K562 (cell line): ENCODE data around the gene CEP43. TPM values are rescaled to one million over a fixed set of nuclear protein-coding genes. Genes with fewer than 3 reads are reported as not detected.

Experiments
- ATF7 ChIP-seq: fragments of 450-650 bp; IDR thresholded peaks from 2 replicates; pipeline ENCODE4 v1.7.1; 2014; ENCODE audit warnings: mild to moderate bottlenecking, moderate library complexity
- BMI1 ChIP-seq: fragments of 150-350 bp; IDR thresholded peaks from 2 replicates; pipeline ENCODE4 v1.6.1; 2014; ENCODE audit warnings: low read length
- BRD4 ChIP-seq: fragments of 200-600 bp; sonication (generic); IDR thresholded peaks from 2 replicates; pipeline ENCODE4 v1.6.1; 2017; ENCODE audit warnings: inconsistent platforms
- CBFA2T2 ChIP-seq: fragments of 450-650 bp; conservative IDR thresholded peaks from 2 replicates; pipeline ENCODE4 v1.6.1; 2017; ENCODE audit warnings: mild to moderate bottlenecking
- CCNT2 ChIP-seq: IDR thresholded peaks from 2 replicates; pipeline ENCODE4 v1.6.1; 2011; ENCODE audit warnings: borderline replicate concordance, low read depth, mild to moderate bottlenecking, moderate library complexity, mixed read lengths, low read length; ENCODE audit not compliant: insufficient read length; ENCODE audit errors: extremely low read depth
- DNMT1 ChIP-seq: fragments of 450-650 bp; IDR thresholded peaks from 2 replicates; pipeline ENCODE4 v1.6.1; 2016; ENCODE audit warnings: antibody characterized with exemption, mild to moderate bottlenecking
- ESRRA ChIP-seq: fragments of 450-650 bp; IDR thresholded peaks from 2 replicates; pipeline ENCODE4 v1.6.1; 2014; ENCODE audit warnings: low read depth, mild to moderate bottlenecking, moderate library complexity, borderline replicate concordance
- HNRNPK ChIP-seq: fragments of 200-400 bp; formaldehyde crosslinking; IDR thresholded peaks from one replicate; pipeline ENCODE4 v1.6.1; 2018; ENCODE audit warnings: mild to moderate bottlenecking, low read depth, low read length; ENCODE audit not compliant: poor library complexity, severe bottlenecking
- HNRNPUL1 ChIP-seq: fragments of 200-400 bp; formaldehyde crosslinking; IDR thresholded peaks from 2 replicates; pipeline ENCODE4 v1.6.1; 2017; ENCODE audit warnings: low read length
- MAFG ChIP-seq: fragments of 450-650 bp; conservative IDR thresholded peaks from 2 replicates; pipeline ENCODE4 v1.6.1; 2016; ENCODE audit warnings: missing genetic modification characterization, missing compliant biosample characterization
- MEIS2 ChIP-seq: fragments of 450-650 bp; IDR thresholded peaks from 2 replicates; pipeline ENCODE4 v1.6.1; 2014; ENCODE audit warnings: mild to moderate bottlenecking; ENCODE audit not compliant: partially characterized antibody
- NRF1 ChIP-seq, 2 experiments: fragments of 450-650 bp; IDR thresholded peaks in 1 of 2; conservative IDR thresholded peaks in 1 of 2; 2 replicates each; pipeline ENCODE4 v1.6.1; 2014; ENCODE audit warnings: mild to moderate bottlenecking in 2 of 2
- PPARD ChIP-seq: fragments of 250-450 bp; sonication (Bioruptor Pico); IDR thresholded peaks from 2 replicates; pipeline ENCODE4 v1.8.0; 2022; ENCODE audit warnings: inconsistent platforms, mild to moderate bottlenecking, moderate library complexity
- PTTG1 ChIP-seq: fragments of 450-650 bp; IDR thresholded peaks from 2 replicates; pipeline ENCODE4 v1.6.1; 2016; ENCODE audit warnings: low read depth, mild to moderate bottlenecking, missing genetic modification characterization, missing compliant biosample characterization
- RHOXF2B ChIP-seq: fragments of 250-450 bp; sonication (Bioruptor Pico); conservative IDR thresholded peaks from 2 replicates; pipeline ENCODE4 v1.5.1; 2021
- SIN3B ChIP-seq: fragments of 450-650 bp; IDR thresholded peaks from 2 replicates; pipeline ENCODE4 v1.6.1; 2017; ENCODE audit warnings: low read depth, mild to moderate bottlenecking, moderate library complexity
- SMAD2 ChIP-seq: fragments of 150-350 bp; IDR thresholded peaks from 2 replicates; pipeline ENCODE4 v1.6.1; 2014; ENCODE audit warnings: low read depth, mild to moderate bottlenecking, low read length
- TCF7L2 ChIP-seq: fragments of 150-350 bp; IDR thresholded peaks from 2 replicates; pipeline ENCODE4 v1.6.1; 2016; ENCODE audit warnings: low read depth, mild to moderate bottlenecking, low read length, moderate library complexity
- ZBTB7A ChIP-seq: IDR thresholded peaks from 2 replicates; pipeline ENCODE4 v1.6.1; 2011; ENCODE audit warnings: low read depth, mild to moderate bottlenecking, low read length, moderate library complexity, borderline replicate concordance; ENCODE audit not compliant: control insufficient read depth
- ZNF133 ChIP-seq: fragments of 250-450 bp; sonication (Bioruptor Pico); IDR thresholded peaks from 2 replicates; pipeline ENCODE4 v1.4.0; 2020; ENCODE audit warnings: mild to moderate bottlenecking
- ZNF561 ChIP-seq: fragments of 450-650 bp; formaldehyde crosslinking; conservative IDR thresholded peaks from 2 replicates; pipeline ENCODE4 v1.4.0; 2020; ENCODE audit warnings: mild to moderate bottlenecking, moderate library complexity
- polyA plus RNA-seq, 8 experiments: library from polyadenylated mRNA; depleted of rRNA in 4 of 8; stranded (reverse) in 5 of 8; unstranded in 3 of 8; fragments of >200 nt; fragmentation: Nextera tagmentation in 2 of 8; fragmentation: Illumina TruSeq in 1 of 8; extraction: Ambion mirVana in 2 of 8; extraction: Trizol in 1 of 8; gene quantifications; 2 replicates each; pipeline versions ENCODE4 v1.2.1 to v1.2.3, GENCODE V29; 2011 to 2014; ENCODE audit warnings: inconsistent platforms in 1 of 8, missing spikeins in 1 of 8
- total RNA-seq, 7 experiments: library from RNA; depleted of rRNA in 6 of 7; stranded (reverse); fragments of >200 nt in 6 of 7; fragmentation: Illumina TruSeq in 2 of 7; extraction: Trizol in 2 of 7; gene quantifications; 2 replicates each; pipeline versions ENCODE4 v1.2.1 to v1.2.3, GENCODE V29; 2011 to 2021; ENCODE audit warnings: low replicate concordance in 1 of 7
- TF ChIP-seq, protein P1 (sequence below): IDR thresholded peaks from 2 replicates; pipeline ENCODE4 v1.6.1; 2014; ENCODE audit warnings: antibody characterized with exemption
- TF ChIP-seq, protein P2 (sequence below): fragments of 450-650 bp; IDR thresholded peaks from 2 replicates; pipeline ENCODE4 v1.6.1; 2016; ENCODE audit warnings: missing biosample characterization, missing genetic modification characterization
- TF ChIP-seq, protein P3 (sequence below), 3 experiments: fragments of 200-800 bp in 1 of 3; sonication (Bioruptor generic) in 1 of 3; sonication (generic) in 1 of 3; formaldehyde crosslinking in 1 of 3; IDR thresholded peaks; 2 replicates each; pipeline versions ENCODE4 v1.6.1 to v1.8.0; 2016 to 2022; ENCODE audit warnings: mild to moderate bottlenecking in 2 of 3, missing compliant biosample characterization in 2 of 3, missing genetic modification characterization in 2 of 3, missing genetic modification reagents in 1 of 3

Gene CEP43
- total and polyA plus RNA-seq, 9 of the 15 experiments (the other 6 are each of a cell fraction or from before 2014, with no cell fraction given), result 15.2 to 55.7 (median 47.4) TPM

DNA sequence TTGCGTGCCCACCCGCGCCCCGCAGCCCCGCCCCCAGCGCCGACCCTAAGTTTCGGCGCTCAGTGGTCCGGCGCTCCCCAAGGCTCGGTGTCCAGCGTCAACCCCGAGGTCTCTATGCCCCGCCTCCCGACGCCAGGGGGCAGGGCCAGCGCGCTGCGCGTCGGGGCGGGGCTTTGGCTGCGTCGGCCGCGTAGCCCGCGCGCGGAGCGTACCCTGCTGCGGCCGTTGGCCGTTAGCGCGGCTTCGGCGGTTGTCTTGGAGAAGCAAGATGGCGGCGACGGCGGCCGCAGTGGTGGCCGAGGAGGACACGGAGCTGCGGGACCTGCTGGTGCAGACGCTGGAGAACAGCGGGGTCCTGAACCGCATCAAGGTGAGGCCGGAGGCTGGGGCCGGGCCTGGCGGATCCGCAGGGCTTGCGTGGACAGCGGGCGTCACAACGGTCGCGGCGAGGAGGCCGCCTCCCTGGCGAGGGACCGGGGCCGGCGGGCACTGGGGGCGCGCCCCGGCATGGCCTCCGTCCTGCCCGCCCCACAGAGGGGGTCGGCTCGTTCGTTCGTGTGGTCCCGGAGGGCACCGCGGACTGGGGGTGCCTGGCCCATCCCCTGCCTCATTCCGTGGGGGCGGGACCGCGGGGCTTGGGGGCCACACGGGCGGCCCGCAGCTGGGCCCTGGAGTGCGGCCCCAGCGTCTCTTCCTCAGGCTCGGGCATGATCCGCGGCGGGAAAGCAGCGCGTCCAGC is at the start of gene CEP43 (continued):
- TF ChIP-seq, protein P1, sequence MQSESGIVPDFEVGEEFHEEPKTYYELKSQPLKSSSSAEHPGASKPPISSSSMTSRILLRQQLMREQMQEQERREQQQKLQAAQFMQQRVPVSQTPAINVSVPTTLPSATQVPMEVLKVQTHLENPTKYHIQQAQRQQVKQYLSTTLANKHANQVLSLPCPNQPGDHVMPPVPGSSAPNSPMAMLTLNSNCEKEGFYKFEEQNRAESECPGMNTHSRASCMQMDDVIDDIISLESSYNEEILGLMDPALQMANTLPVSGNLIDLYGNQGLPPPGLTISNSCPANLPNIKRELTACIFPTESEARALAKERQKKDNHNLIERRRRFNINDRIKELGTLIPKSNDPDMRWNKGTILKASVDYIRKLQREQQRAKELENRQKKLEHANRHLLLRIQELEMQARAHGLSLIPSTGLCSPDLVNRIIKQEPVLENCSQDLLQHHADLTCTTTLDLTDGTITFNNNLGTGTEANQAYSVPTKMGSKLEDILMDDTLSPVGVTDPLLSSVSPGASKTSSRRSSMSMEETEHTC, result no peak
- TF ChIP-seq SIN3B (peak; percentile 77), DNMT1 (no peak), RHOXF2B (CRISPR knock-in tag) (no peak), ZNF561 (CRISPR knock-in tag) (no peak), ZBTB7A (peak; percentile 97), MAFG (tag) (no peak), BMI1 (peak; percentile 52; the same call in 1 of the 2 replicates), BRD4 (0 out of 2 replicates have a peak, but pooled peaks have one; percentile 7), ZNF133 (CRISPR knock-in tag) (no peak), ATF7 (peak; percentile 66; the same call in 1 of the 2 replicates), HNRNPUL1 (no peak), CBFA2T2 (no peak), TCF7L2 (no peak), ESRRA (peak; percentile 33; the same call in 1 of the 2 replicates), NRF1 (conservative IDR thresholded peaks at IDR 0.05 in 1 of 2, IDR thresholded peaks at IDR 0.05 in 1 of 2) (peak; percentile 86 to 88), PPARD (CRISPR knock-in tag) (no peak), SMAD2 (no peak), HNRNPK (peak; percentile 97), CCNT2 (peak; percentile 60), MEIS2 (no peak), PTTG1 (no peak)
- TF ChIP-seq, protein P2, sequence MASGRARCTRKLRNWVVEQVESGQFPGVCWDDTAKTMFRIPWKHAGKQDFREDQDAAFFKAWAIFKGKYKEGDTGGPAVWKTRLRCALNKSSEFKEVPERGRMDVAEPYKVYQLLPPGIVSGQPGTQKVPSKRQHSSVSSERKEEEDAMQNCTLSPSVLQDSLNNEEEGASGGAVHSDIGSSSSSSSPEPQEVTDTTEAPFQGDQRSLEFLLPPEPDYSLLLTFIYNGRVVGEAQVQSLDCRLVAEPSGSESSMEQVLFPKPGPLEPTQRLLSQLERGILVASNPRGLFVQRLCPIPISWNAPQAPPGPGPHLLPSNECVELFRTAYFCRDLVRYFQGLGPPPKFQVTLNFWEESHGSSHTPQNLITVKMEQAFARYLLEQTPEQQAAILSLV, result no peak
- TF ChIP-seq, protein P3, sequence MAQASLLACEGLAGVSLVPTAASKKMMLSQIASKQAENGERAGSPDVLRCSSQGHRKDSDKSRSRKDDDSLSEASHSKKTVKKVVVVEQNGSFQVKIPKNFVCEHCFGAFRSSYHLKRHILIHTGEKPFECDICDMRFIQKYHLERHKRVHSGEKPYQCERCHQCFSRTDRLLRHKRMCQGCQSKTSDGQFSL (CRISPR knock-in tag; IDR thresholded peaks at IDR 0.05), result no peak
- TF ChIP-seq, protein P3 (tag; IDR thresholded peaks at IDR 0.05), result no peak
